GM18861 (cell line): Measurements from ENCODE around the gene SUMF1.

ENCODE experiments used
- ATAC-seq: cut with Tn5 transposase; IDR thresholded peaks from one replicate; pipeline ENCODE4 v1.9.1; 2021; ENCODE audit not compliant: unreplicated experiment

The SUMF1 gene

GRCh38 chr3:4394567-4394966, 72.5 kb downstream of the SUMF1 start:
- no peak for ATAC-seq

GRCh38 chr3:4394048-4394447, 73.0 kb downstream of the SUMF1 start:
- no peak for ATAC-seq

- ATAC-seq = no peak
Observed at GRCh38 chr3:4392992-4393391, 74.1 kb downstream of the SUMF1 start.

- peak; percentile 58 for ATAC-seq
Observed at GRCh38 chr3:4387210-4388204, 79.6 kb downstream of the SUMF1 start.

- ATAC-seq = no peak
Observed at GRCh38 chr3:4385201-4385600, 81.9 kb downstream of the SUMF1 start.

GRCh38 chr3:4380013-4380412, 87.1 kb downstream of the SUMF1 start:
- ATAC-seq = no peak

- no peak for ATAC-seq
Observed at GRCh38 chr3:4376499-4376898, 90.6 kb downstream of the SUMF1 start.

GRCh38 chr3:4375911-4376310, 91.2 kb downstream of the SUMF1 start:
- ATAC-seq = no peak

- ATAC-seq = no peak
Observed at GRCh38 chr3:4373669-4374068, 93.4 kb downstream of the SUMF1 start.

GRCh38 chr3:4362523-4362922, 104.5 kb downstream of the SUMF1 start:
- no peak for ATAC-seq

GRCh38 chr3:4360817-4361216, 106.3 kb downstream of the SUMF1 start:
- ATAC-seq = no peak

GRCh38 chr3:4359805-4360502, 107.1 kb downstream of the SUMF1 start:
- no peak for ATAC-seq

- no peak for ATAC-seq
Observed at GRCh38 chr3:4358273-4358672, 108.8 kb downstream of the SUMF1 start.

GRCh38 chr3:4356546-4357410, 110.3 kb downstream of the SUMF1 start:
- ATAC-seq = no peak

GRCh38 chr3:4356220-4356540, 110.9 kb downstream of the SUMF1 start:
- ATAC-seq = no peak

GRCh38 chr3:4355401-4356219, 111.5 kb downstream of the SUMF1 start:
- no peak for ATAC-seq

- ATAC-seq = no peak
Observed at GRCh38 chr3:4351872-4352271, 115.2 kb downstream of the SUMF1 start.

GRCh38 chr3:4351164-4351855, 115.8 kb downstream of the SUMF1 start:
- ATAC-seq = peak; percentile 39

- ATAC-seq = peak; percentile 73
Observed at GRCh38 chr3:4350789-4351163, 116.3 kb downstream of the SUMF1 start.

- ATAC-seq = no peak
Observed at GRCh38 chr3:4343258-4343657, 123.8 kb downstream of the SUMF1 start.
